Activated naive CD4-positive, alpha-beta T cell treated with anti-CD3 and anti-CD28 coated beads for 36 hours (primary cell): Measurements from ENCODE around the gene CEP112. TPM values are rescaled to one million over a fixed set of nuclear protein-coding genes. Genes with fewer than 3 reads are reported as not detected.

ENCODE experiments used
- CTCF ChIA-PET: fragments of 350-600 bp; sonication (Branson Sonifier 250); formaldehyde crosslinking; loops from one replicate; lab custom pipeline; 2021; ENCODE audit warnings: antibody characterized with exemption; lab: Charles Lee
- DNase-seq: peaks from one replicate; pipeline ENCODE4 v3.0.0-alpha.2; 2020
- H3K27ac Mint-ChIP-seq: one replicate; pipeline ENCODE4 v1.8.0; 2021; ENCODE audit warnings: mild to moderate bottlenecking, mixed read lengths
- H3K27me3 Mint-ChIP-seq: one replicate; pipeline ENCODE4 v1.8.0; 2021; ENCODE audit warnings: low read depth, mixed read lengths
- H3K36me3 Mint-ChIP-seq: one replicate; pipeline ENCODE4 v1.8.0; 2021; ENCODE audit warnings: low read depth, mixed read lengths
- H3K4me1 Mint-ChIP-seq: one replicate; pipeline ENCODE4 v1.8.0; 2021; ENCODE audit warnings: low read depth, mixed read lengths
- H3K4me3 Mint-ChIP-seq: one replicate; pipeline ENCODE4 v1.8.0; 2021; ENCODE audit warnings: mild to moderate bottlenecking, moderate library complexity, mixed read lengths
- H3K9me3 Mint-ChIP-seq: one replicate; pipeline ENCODE4 v1.8.0; 2021; ENCODE audit warnings: mixed read lengths
- intact Hi-C: fragments of 100-400 bp; cut with micrococcal nuclease; formaldehyde crosslinking; loops from one replicate; pipeline ENCODE4 v1.15.1; 2023
- total RNA-seq, 2 experiments: library from RNA; stranded (reverse); gene quantifications; one replicate each; pipeline ENCODE4 v1.2.3, GENCODE V29; 2021

The CEP112 gene
- total RNA-seq, 2 experiments from 2014 or later: 0.49 to 0.95 TPM

- intact Hi-C loops: no loop called here
- H3K27me3 Mint-ChIP-seq: no peaks in the 10 kb centered on the region
- no peak overlapping the region for H3K27ac Mint-ChIP-seq
- no peaks in the 10 kb centered on the region for H3K36me3 Mint-ChIP-seq
- DNase-seq: no peak
- H3K4me3 Mint-ChIP-seq: no peak overlapping the region
- CTCF ChIA-PET: no interaction called here
- no peaks in the 10 kb centered on the region for H3K9me3 Mint-ChIP-seq
- no peaks in the 10 kb centered on the region for H3K4me1 Mint-ChIP-seq
These were observed 582.6 kb downstream of the CEP112 start for GRCh38 chr17:65609286-65609685.

DNA sequence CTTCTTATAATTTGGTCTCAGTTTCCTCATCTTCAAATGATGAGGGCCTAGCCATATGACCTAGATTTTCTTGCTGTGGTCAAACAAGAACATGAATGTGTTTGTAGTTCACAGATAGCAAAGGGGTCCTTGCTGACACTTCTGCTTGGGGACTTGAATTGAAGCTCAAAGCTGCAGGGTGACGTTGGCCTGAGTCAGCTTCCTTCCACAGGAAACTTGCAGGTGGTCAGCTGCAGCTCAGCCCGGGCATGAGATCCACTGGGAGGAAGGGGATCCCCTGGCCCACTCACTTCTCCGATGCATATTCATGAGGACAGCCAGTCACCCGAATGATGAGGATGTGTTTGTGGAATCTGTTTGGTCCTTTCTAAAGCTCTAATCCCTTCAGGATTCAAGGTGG lies 587.9 kb downstream of the CEP112 start:
- no peak for DNase-seq
- intact Hi-C loops: no loop called here
- H3K4me1 Mint-ChIP-seq: peaks cover 4% of the 10 kb centered on the region
- H3K27me3 Mint-ChIP-seq: peaks cover 3% of the 10 kb centered on the region
- no peak overlapping the region for H3K4me3 Mint-ChIP-seq
- CTCF ChIA-PET: interaction anchor here (0.6 kb wide), 1 partner anchor 1346 kb away, joined by 3 read pairs; no protein-coding TSS in a partner anchor
- no peak overlapping the region for H3K27ac Mint-ChIP-seq
- H3K36me3 Mint-ChIP-seq: no peaks in the 10 kb centered on the region
- H3K9me3 Mint-ChIP-seq: no peaks in the 10 kb centered on the region

- DNase-seq: no peak
- intact Hi-C loops: no loop called here
- Mint-ChIP-seq H3K27me3 (peaks cover 3% of the 10 kb centered on the region), H3K36me3 (no peaks in the 10 kb centered on the region), H3K27ac (no peak overlapping the region), H3K4me1 (peaks cover 4% of the 10 kb centered on the region), H3K4me3 (no peak overlapping the region), H3K9me3 (no peaks in the 10 kb centered on the region)
- CTCF ChIA-PET: no interaction called here
These were observed 590.1 kb downstream of the CEP112 start for GRCh38 chr17:65601881-65602280.

DNA sequence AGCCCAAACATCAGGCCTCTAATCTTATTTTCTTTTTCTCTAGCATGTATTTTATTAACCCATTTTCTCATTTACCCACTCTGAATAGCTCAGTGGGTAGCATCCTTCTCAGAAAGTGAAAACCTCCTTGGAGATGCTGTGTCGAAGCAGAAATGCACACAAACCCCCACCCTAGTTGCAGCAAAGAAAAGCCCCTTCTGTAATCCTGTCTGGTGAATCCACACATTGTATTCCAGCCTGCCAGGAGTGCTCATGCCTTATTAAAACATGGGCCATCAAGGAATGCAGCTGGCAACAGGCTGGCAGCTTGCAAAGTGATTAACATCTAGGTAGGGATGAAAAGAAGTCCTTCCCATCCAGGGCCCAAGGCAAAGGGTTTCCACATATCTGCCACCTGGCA lies 590.8 kb downstream of the CEP112 start:
- Mint-ChIP-seq H3K9me3 (no peaks in the 10 kb centered on the region), H3K4me3 (no peak overlapping the region), H3K27ac (no peak overlapping the region), H3K36me3 (no peaks in the 10 kb centered on the region), H3K27me3 (peaks cover 3% of the 10 kb centered on the region), H3K4me1 (peaks cover 4% of the 10 kb centered on the region)
- intact Hi-C loops: no loop called here
- no peak for DNase-seq
- CTCF ChIA-PET: no interaction called here

DNA sequence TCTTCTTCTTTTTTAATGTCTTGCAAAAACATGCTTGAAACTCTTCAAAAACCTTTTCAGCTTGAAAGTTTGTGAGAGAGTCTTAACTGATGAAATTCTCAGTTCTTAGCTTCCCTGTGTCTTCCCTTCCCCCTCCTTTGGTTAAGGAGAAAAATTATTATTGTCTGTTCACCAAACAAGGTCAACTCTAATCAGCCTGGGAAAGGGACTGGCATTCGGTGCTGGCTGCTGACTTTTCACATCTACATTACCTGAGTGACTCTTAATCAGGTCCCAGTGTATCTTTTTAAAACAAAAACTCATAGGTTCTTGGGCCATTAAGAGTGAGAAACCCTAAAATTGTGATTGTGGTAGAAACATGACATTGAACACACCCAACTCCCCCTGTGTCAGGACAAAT lies 591.4 kb downstream of the CEP112 start:
- CTCF ChIA-PET: no interaction called here
- no peak for DNase-seq
- intact Hi-C loops: no loop called here
- no peaks in the 10 kb centered on the region for H3K9me3 Mint-ChIP-seq
- H3K4me1 Mint-ChIP-seq: peaks cover 4% of the 10 kb centered on the region
- H3K4me3 Mint-ChIP-seq: no peak overlapping the region
- no peak overlapping the region for H3K27ac Mint-ChIP-seq
- H3K36me3 Mint-ChIP-seq: no peaks in the 10 kb centered on the region
- peaks cover 3% of the 10 kb centered on the region for H3K27me3 Mint-ChIP-seq

DNA sequence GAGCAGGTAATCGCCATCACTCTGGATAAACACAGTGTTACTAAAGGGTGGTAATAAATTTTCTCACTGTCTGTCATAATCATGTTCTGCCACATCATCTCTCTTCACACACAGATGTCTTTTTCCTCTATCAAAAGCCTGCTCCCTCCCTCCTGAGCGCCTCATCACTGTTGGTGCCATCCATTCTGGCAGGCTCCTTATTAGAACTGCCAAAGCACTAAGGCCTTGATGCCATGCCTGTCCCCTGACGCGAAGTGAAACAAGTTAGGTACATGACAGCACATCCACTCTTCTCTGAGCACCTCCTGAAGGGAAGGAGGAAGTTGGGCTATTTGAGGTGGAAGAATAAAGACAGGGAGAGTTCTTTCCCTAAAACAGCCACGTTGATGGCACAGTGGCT lies 592.3 kb downstream of the CEP112 start:
- H3K4me1 Mint-ChIP-seq: peaks cover 13% of the 10 kb centered on the region
- no peaks in the 10 kb centered on the region for H3K9me3 Mint-ChIP-seq
- H3K4me3 Mint-ChIP-seq: no peak overlapping the region
- peaks cover 3% of the 10 kb centered on the region for H3K27me3 Mint-ChIP-seq
- no peak for DNase-seq
- CTCF ChIA-PET: interaction anchor here (0.8 kb wide), 1 partner anchor 305 kb away, joined by 3 read pairs; no protein-coding TSS in a partner anchor
- H3K27ac Mint-ChIP-seq: no peak overlapping the region
- no peaks in the 10 kb centered on the region for H3K36me3 Mint-ChIP-seq
- intact Hi-C loops: no loop called here

DNA sequence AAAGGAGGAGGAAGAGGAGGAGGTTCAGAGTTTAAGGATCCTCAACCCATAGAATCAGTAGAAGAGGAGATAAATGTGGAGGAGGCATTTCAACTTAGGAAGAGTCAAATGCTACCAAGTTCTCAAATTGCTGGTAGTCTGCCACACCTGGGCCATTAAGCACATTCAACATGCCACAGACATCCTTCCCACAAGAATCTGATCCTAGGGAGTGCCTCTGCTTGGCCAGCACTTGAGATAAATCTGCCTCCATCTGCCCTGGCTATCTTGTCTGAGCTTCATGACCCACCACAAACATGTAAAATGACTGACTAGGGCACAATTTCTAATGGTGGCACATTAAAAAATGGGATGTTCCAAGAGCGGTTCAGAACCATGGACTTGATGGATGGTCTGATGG lies 593.2 kb downstream of the CEP112 start:
- intact Hi-C loops: no loop called here
- no peak overlapping the region for H3K27ac Mint-ChIP-seq
- DNase-seq: no peak
- peaks cover 3% of the 10 kb centered on the region for H3K27me3 Mint-ChIP-seq
- H3K36me3 Mint-ChIP-seq: no peaks in the 10 kb centered on the region
- H3K9me3 Mint-ChIP-seq: no peaks in the 10 kb centered on the region
- no peak overlapping the region for H3K4me3 Mint-ChIP-seq
- CTCF ChIA-PET: no interaction called here
- peaks cover 20% of the 10 kb centered on the region for H3K4me1 Mint-ChIP-seq

DNA sequence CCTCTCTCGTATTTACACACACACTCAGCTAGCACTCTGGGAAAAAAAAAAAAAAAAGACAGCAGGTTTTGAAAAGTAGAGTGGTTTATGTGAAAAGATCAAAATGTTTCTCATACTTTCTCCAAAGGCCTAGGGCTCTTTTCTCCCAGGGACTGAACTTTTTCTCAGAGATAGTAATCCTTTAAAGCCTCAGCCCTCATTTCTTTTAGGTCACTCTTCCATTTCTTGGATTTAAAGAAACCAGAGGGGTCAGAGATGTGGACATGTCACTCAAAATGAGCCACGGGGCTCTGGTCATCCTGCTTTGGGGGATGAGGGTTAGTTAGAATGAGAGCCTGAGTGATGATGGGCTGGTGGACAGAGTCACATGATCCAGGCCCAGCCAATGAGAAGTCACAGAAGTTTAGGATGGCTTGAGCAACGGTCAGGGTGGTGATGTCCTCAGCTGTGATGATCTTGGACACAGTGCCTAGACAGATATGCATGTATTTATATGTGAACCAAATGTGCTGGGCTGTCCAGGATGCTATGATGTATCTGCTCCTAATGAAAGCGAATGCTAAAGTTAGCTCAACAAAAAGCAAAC lies 596.8 kb downstream of the CEP112 start:
- peak overlapping the region; percentile 63 for H3K27ac Mint-ChIP-seq
- CTCF ChIA-PET: interaction anchor here (0.6 to 1.4 kb wide), 4 partner anchors 8 to 119 kb away, joined by 3 to 5 read pairs (median 3); no protein-coding TSS in a partner anchor
- intact Hi-C loops: no loop called here

GRCh38 chr17:65593855-65594845 lies 597.8 kb downstream of the CEP112 start:
- peak overlapping the region; percentile 71 for H3K4me3 Mint-ChIP-seq
- H3K4me1 Mint-ChIP-seq: peaks cover 27% of the 10 kb centered on the region
- intact Hi-C loops: loop anchor here (1.0 kb wide), 1 partner anchor 10 kb away; no protein-coding TSS in a partner anchor
- H3K27me3 Mint-ChIP-seq: no peaks in the 10 kb centered on the region
- DNase-seq: peak; percentile 51
- peak overlapping the region; percentile 8 for H3K27ac Mint-ChIP-seq
- no peaks in the 10 kb centered on the region for H3K9me3 Mint-ChIP-seq
- no peaks in the 10 kb centered on the region for H3K36me3 Mint-ChIP-seq
- CTCF ChIA-PET: interaction anchor here (0.8 to 1.4 kb wide), 3 partner anchors 35 to 97 kb away, joined by 3 read pairs; no protein-coding TSS in a partner anchor

More for the DNA sequence above, 596.8 kb downstream of the CEP112 start:
- no peaks in the 10 kb centered on the region for H3K36me3 Mint-ChIP-seq
- H3K4me1 Mint-ChIP-seq: peaks cover 27% of the 10 kb centered on the region
- H3K27me3 Mint-ChIP-seq: no peaks in the 10 kb centered on the region
- no peaks in the 10 kb centered on the region for H3K9me3 Mint-ChIP-seq
- DNase-seq: no peak
- no peak overlapping the region for H3K4me3 Mint-ChIP-seq

DNA sequence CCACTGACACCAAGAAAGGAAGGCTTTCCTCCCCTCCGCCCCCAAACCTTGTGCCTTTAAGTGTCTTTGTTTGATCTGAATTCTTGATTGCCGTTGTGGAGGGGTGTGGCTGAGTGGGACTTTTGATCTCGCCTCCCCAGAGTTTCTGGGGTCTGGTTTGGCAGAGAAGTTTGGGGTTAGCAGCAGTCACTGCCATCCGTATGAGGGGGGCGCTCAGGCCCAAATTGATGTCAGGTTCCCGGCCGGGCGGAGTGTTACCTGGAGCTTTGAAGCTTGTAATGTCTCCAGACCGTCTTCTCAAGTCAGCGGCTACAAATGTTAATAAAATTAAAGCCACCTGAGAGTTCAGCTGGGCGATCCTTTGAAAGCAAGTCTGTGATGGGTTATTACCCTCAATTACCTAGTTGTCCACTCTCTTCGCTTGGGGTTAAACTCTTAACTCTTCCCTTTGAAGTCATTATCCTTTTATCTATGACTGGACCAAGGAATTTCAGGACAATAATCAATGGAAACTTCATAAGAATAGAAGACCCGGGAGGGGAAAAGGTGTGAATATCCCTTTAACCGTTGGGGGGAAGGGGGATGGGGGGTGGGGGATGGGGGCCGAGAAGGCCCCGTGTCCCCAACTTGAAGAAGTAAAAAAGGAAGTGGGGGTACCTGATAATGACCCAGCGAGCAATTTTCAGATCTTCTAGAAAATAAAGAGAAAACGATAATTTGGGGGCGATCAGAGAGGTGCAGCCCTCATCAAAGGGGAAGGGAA lies 598.7 kb downstream of the CEP112 start:
- H3K27ac Mint-ChIP-seq: no peak overlapping the region
- intact Hi-C loops: no loop called here
- DNase-seq: no peak

GRCh38 chr17:65592125-65592965 lies 599.6 kb downstream of the CEP112 start:
- no peak for DNase-seq
- no peak overlapping the region for H3K27ac Mint-ChIP-seq
- no peak overlapping the region for H3K4me3 Mint-ChIP-seq
- H3K27me3 Mint-ChIP-seq: no peaks in the 10 kb centered on the region
- CTCF ChIA-PET: no interaction called here
- H3K4me1 Mint-ChIP-seq: peaks cover 40% of the 10 kb centered on the region
- H3K36me3 Mint-ChIP-seq: no peaks in the 10 kb centered on the region
- no peaks in the 10 kb centered on the region for H3K9me3 Mint-ChIP-seq
- intact Hi-C loops: no loop called here

More for the DNA sequence above, 598.7 kb downstream of the CEP112 start:
- no peaks in the 10 kb centered on the region for H3K9me3 Mint-ChIP-seq
- H3K4me3 Mint-ChIP-seq: peak overlapping the region; percentile 71
- peaks cover 33% of the 10 kb centered on the region for H3K4me1 Mint-ChIP-seq
- no peaks in the 10 kb centered on the region for H3K27me3 Mint-ChIP-seq
- H3K36me3 Mint-ChIP-seq: no peaks in the 10 kb centered on the region
- CTCF ChIA-PET: no interaction called here
